Activated T-cell treated with anti-CD3 and anti-CD28 coated beads, Interleukin-2, amount 50 U/mL, for 48 hours (primary cell): Measurements from ENCODE around the gene LTB4R.

Experiments
- DNase-seq, 2 experiments: peaks; one replicate each; pipeline ENCODE4 v3.0.0-alpha.2; 2020

Gene LTB4R

DNA sequence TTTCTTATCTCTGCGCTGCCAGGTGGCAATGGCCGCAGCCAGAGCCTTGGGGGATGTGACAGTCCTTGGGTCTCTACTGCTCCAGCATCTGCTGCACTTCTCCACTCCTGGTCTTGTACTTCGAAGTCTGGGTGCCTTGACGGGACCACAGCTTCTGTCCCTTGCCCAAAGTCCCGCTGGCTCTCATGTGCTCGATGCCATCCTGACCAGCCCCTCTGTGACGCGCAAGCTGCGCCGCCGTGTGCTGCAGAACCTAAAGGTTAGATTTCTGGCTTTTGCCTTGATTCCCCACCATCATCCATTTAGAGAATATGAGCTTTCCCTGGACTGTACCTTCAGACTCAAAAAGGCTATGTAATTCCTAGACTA is 7.3 kb upstream of the LTB4R start:
- no peak for DNase-seq

DNA sequence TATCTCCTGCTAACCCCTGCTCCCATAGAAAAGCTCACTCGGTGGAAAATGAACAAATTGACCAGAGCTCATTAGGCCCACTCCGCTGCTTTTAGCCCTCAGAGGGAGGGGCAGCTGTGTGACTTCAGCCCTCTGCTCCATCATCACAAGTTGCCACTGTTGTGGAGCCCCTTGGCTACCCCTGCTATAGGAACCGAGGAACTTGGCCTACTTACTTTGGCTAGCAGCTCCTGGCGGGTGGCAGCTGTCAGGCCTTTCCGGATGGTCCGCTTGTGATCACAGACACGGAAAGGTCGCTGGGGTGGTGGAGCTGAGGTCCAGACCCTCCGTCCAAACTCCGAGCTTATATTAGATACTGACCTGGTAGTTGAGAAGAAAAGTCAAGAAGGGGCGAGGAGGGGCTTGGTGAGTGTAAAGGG is 4.1 kb upstream of the LTB4R start:
- DNase-seq, result no peak

DNA sequence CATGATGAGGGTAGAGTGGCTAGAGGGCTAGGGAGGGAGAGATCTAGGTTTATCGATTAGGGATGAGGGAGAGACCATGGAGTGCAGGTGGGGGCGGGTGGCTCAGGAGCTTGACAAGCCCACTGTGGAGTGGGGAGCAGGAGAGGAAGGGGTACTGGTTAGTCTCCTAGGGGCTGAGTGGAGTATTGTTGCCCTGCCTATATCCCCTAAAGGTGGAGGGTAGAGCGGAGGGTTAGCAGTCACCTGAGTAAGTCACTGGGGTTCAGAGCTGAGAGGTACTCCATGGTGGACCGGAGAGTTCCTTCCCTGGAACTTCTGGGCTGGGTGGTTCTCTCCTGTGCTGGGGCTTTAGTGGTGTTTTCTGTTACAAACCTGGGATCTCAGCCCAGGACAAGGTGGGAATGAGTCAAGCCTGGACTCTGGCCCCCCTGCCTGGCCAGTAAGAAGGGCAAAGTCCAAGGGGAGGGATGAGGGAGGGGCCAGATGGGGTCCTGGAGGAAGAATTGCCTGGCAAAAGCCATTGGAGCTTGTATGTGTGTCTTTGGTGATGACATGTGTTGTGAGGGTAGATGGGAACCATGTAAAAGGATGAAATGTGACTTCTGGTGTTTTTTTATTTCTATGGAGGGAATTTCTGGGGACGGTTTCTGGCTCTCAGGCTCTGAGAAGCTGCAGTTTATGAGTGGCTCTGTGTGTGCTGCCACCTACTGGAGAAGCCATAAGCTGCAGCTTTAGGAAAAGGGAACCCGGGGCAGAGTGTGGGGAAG is 3.5 kb upstream of the LTB4R start, which contains the start of gene CIDEB:
CIDEB (minus strand) TSS at position 403 of the 767 bp plus-strand sequence; CDS start at position 284, 119 bp downstream.
- DNase-seq, result peak; percentile 72 to 74

- no peak for DNase-seq
Measured at GRCh38 chr14:24308342-24309124, 2.8 kb upstream of the LTB4R start.

- no peak for DNase-seq
Measured at GRCh38 chr14:24309538-24310264, 1.6 kb upstream of the LTB4R start, which contains the start of gene LTB4R2. Gene LTB4R2, plus strand, starts transcription at chr14:24310140. Its CDS starts 525 bp downstream, at chr14:24310665.

- DNase-seq, result no peak
Measured at GRCh38 chr14:24310265-24310645, 1.0 kb upstream of the LTB4R start.

DNA sequence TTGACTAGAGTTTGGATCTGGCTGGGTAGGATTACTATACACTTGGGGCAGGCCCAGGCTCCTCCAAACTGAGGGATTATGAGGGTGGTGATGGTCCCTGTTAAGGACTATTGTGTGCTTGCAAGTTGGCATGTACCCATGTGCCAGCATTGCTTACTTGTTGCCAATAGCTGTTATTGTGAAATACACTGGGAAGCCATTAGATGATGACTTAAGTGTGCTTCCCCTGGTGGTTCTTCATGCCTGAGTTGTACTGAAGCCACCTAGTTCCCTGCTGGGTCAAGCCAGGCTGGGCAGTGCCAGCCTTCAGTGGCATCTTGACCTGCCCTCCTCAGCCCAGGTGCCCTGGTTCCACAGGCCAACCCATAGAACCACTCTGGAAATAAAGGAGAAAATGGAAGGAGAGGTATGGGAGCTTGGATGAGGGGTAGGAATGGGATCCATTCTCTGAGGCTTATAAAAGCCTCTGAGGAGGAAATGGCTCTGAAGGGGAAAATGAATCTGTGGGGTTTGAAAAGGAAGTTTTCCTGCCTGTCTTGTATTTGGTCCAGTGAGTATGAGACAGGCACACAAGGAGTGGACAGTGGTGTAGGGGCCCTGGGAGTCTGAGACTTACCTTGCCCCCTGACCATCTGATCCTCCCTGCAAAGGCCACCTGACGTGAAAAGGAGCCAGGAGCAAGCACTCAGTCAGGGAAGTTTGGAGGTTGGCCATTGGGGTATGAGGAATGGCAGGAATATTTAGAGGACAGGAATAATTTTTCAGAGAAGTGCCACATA is 724 bp downstream of the LTB4R start:
- no peak for DNase-seq

DNA sequence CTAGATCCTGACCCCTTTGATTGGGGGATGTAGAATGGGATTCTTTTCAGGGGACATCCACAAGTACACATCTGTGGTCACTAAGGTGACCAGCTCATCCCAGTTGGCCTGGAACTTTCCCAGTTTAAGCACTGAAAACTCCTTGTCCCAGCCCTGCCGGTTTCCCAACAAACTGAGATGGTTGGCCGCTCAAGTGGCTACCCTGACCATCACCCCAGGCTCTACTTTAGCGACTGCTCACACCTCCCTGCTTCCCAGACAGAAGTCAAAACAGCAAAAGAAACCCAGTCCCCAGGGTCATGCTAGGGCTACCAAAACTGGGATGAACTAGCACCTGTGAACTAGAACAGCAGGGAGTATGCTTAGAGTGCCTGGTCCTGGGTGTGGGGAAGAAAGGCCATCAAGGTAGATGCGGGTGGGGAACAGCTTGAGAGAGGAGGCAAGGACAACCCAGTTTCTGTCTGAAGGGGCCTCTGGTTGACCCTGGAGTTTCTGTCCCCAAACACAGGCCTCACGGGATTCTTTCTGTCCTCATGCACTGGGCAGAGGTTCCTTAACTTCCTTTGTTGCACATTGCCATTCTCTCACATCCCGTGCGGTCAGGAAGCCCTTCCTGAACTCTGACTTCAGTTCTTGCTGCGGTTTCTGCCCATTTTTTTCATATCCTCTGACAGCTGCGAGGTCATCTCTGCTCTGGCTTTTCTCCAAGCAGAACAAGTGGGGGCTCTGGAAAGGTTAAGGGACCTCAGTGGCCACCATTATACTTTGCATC is 1.6 kb downstream of the LTB4R start:
- DNase-seq, result peak; percentile 46 to 48

- DNase-seq, result no peak
Measured at GRCh38 chr14:24313913-24314312, 2.6 kb downstream of the LTB4R start.

- DNase-seq, result no peak
Measured at GRCh38 chr14:24314377-24315193, 3.3 kb downstream of the LTB4R start.

GRCh38 chr14:24315243-24315806 is 4.0 kb downstream of the LTB4R start:
- no peak for DNase-seq

GRCh38 chr14:24315807-24316596 is 4.7 kb downstream of the LTB4R start:
- no peak for DNase-seq

GRCh38 chr14:24316597-24316950 is 5.3 kb downstream of the LTB4R start:
- no peak for DNase-seq

- DNase-seq, result peak in 1 of 2 experiments; percentile 18
Measured at GRCh38 chr14:24317141-24317928, 6.0 kb downstream of the LTB4R start.

- no peak for DNase-seq
Measured at GRCh38 chr14:24321212-24321975, 10.1 kb downstream of the LTB4R start.

GRCh38 chr14:24322672-24323071 is 11.4 kb downstream of the LTB4R start:
- no peak for DNase-seq

GRCh38 chr14:24323341-24323740 is 12.0 kb downstream of the LTB4R start:
- no peak for DNase-seq

GRCh38 chr14:24324024-24324423 is 12.7 kb downstream of the LTB4R start:
- no peak for DNase-seq
